Bone marrow (tissue), 2 donors: ENCODE results near the gene NOXO1.
"Not testable (repeated sequence)": the region's sequence is repeated elsewhere in the genome, so short reads cannot be mapped to it uniquely, and the experiment has no call there.

Source experiments
- DNase-seq, 2 donors: peaks; one replicate each; lab custom pipeline; 2025; lab: John Stamatoyannopoulos, UW

The NOXO1 gene

DNA sequence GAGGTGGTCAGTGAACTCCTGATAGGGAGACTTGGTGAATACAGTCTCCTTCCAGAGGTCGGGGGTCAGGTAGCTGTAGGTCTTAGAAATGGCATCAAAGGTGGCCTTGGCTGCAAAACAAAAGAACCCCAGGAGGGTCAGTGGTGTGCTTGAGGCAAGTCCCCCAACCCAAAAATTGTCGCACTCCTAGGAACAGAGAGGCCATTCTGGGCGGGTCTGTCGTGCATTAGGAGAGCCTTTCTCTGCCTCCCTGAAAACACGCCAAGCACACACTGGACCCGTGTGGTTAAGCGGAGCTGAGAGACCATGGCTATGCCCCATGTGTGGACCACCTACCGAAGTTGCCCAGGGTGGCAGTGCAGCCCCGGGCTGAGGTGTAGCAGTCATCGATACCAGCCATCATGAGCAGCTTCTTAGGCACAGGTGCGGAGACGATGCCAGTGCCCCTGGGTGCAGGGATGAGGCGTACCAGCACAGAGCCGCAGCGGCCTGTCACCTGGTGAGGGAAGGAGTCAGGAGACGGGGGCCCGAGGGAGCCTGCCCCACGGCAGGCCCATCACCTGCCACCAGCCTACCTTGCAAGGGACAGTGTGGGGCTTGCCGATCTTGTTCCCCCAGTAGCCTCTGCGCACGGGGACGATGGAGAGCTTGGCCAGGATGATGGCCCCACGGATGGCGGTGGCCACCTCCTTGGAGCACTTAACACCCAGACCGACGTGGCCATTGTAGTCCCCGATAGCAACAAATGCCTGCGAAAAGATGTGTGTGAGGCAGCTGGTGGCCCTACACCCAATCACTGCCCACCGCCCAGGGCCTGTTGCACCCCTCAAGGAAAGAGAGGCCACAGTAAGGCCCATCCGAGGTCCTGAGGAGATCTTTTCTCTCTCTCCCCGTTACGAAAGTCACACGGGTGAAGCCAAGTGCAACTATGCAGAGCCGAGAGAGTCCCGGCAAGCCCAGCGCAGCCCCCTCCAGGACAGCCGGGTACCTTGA, 18.8 kb downstream of the NOXO1 start:
- DNase-seq, result not testable (repeated sequence)

DNA sequence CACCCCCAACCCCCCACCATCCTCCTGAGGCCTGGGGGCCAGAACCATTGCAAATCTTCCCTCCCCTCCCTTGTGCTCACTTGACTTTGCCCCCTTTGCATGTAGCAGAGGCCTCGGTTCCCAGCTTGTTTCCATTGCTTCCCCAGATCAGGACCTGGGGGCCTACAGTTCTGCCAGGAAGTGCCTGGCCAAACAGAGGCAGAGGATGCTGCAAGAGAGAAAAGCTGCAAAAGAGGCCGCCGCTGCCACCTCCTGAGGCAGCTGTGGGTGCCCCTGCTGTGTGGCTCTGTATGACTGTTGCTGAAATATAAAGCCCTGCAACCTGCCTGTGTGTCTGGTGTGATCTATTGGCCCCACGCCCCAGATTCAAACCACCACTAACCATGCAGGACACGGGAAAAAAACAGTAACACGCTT, 19.6 kb downstream of the NOXO1 start:
- no peak for DNase-seq

DNA sequence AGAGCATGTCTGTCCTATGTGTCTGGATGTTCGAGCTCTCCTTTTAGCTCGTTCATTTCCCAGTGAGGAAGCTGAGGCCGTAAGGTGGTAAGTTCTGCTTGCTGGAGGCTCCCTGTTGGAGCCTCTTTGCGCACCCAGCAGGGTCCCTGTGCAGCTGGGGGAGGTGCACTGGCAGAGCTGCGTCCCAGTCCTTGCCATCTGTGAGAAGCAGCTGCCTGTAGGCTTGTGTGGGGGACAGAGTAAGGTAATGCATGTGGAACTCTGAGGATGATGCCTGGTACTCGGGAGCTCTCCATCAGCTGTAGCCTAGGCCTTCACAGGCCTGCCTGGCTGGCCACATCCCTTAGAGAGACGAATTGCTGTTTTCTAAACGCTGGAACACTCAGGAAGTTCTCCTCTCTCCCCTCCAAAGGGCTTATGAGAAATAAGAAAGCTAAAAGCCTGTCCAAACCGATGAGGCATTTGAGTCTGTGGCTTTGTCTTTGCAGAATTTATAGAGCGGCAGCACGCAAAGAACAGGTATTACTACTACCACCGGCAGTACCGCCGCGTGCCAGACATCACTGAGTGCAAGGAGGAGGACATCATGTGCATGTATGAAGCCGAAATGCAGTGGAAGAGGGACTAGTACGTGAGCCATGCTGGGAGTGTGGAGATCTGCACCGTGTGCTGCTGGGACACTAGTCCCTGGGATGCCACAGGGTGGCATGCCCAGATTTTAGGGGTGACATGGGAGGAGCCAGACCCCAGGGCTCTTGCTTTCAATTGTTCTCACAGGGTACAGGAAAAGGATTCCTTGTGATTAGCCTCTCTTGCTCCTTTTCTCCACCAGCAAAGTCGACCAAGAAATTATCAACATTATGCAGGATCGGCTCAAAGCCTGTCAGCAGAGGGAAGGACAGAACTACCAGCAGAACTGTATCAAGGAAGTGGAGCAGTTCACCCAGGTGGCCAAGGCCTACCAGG, 20.3 kb downstream of the NOXO1 start:
- DNase-seq, result no peak

DNA sequence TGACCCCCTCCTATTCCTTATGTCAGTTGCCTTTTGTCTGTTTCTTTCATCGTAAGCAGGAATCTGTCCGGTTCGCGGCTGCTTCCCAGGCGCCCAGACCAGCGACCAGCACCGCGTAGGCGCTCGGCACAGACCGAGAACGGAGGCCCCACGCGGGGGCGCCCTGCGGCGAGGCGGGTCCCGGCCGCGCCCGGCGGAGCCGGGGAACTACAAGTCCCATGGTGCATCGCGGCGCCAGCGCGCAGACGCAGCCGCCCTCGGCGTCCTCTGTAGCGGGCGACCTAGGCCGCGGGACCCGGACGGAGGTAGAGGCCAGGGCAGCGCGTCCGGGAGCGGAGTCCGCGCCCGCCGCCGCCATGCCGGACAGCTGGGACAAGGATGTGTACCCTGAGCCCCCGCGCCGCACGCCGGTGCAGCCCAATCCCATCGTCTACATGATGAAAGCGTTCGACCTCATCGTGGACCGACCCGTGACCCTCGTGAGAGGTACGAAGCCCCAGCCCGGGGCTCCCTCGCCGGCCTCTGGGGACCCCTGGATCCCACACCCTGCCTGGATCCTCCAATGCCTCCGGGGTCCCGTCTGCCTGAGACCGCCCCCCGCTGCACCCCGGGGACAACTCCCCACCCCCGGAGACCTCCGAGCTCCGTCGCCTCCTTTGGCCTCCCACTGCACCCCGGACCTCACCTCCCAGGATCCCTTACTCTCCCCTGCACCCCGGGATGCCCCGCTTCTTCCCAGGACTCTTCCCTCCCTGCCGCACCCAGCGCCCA, 21.8 kb downstream of the NOXO1 start, which contains the start of gene NDUFB10:
Gene NDUFB10 (plus strand): TSS at position 270 of the 771 bp plus-strand sequence. CDS start 87 bp downstream, at position 357.
- peak; percentile 64 to 82 for DNase-seq

DNA sequence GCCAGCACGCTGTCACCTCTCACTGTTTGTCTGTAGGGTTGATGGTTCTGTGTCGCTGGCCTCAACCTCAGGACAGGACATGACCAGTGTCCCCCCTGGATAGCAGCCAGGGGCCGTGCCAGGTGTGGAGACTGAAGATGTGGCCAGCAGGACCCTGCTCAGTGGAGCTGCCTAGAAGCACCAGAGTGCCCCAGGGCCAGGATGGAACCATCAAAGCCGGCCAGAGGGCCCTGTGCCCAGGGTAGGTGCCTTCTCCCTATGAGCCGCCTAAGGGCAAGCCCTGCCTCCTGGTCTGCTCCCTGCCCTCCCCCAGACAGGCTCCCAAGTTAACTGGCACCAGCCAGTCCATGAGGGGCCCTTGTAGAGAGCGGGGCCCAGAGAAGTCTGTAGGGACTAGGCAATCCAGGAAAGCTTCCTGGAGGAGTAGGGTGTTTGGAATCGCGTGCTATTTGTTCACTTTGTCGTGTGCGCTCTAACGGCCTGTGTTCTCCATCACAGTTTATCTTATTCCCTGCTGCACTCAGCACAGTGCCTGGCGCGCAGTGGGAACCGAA, 22.5 kb downstream of the NOXO1 start:
- DNase-seq, result no peak

DNA sequence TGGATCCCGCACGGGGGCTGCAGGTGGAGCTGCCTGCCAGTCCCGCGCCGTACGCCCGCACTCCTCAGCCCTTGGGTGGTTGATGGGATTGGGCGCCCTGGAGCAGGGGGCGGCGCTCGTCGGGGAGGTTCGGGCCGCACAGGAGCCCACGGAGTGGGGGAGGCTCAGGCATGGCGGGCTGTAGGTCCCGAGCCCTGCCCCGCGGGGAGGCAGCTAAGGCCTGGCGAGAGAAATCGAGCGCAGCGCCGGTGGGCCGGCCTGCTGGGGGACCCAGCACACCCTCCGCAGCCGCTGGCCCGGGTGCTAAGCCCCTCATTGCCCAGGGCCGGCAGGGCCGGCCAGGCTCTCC, 23.2 kb downstream of the NOXO1 start:
- DNase-seq, result not testable (repeated sequence)

DNA sequence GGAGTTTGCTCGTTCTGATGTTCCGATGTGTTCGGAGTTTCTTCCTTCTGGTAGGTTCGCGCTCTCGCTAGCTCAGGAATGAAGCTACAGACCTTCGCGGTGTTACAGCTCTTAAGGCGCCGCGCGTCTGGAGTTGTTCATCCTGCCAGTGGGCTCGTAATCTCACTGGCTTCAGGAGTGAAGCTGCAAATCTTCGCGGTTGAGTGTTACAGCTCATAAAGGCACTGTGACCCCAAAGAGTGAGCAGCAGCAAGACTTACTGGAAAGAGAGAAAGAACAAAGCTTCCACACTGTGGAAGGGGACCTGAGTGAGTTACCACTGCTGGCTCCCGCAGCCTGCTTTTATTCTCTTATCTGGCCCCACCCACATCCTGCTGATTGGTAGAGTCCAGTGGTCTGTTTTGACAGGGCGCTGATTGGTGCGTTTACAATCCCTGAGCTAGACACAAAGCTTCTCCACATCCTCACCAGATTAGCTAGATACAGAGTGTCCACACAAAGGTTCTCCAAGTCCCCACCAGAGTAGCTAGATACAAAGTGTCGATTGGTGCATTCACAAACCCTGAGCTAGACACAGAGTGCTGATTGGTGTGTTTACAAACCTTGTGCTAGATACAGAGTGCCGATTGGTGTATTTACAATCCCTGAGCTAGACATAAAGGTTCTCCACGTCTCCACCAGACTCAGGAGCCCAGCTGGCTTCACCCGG, 23.7 kb downstream of the NOXO1 start:
- not testable (repeated sequence) for DNase-seq

DNA sequence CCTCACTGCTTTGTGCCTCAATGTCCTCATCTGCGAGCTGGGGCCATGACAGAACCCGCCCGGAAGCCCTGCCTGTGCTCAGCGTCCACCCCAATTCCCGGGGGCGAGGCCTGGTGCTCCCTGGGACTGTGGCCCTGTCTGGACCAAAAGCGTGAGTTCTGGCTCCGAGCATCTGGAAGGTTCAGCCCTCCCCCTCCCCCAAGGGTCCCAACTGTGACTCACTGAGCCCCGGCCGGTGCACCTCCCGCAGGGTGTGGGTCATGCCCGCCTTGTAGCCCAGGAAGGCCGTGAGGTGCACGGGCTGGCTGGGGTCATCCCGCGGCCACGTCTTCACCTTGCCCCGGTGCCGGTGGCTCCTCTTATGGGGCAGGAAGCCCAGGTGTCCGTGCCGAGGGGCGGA, 27.5 kb downstream of the NOXO1 start:
- no peak for DNase-seq

DNA sequence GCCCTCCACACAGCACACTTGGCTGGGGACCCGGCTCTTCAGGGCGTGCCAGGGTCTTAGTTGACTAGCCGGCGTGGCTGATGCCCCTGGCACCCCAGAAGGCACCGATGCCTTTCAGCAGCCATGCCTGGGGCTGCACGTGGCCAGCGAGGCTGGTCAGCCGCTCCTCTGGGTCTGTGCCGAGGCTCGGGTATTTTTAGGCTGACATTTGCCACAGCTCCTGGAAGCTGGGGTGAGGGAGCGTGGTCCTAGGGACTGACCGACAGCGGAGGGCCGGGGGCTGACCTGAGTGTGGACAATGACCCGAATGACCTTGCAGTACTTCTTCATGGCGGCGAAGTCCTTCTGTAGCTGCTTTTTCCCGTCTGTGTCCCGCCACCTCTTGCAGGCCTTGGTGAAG, 30.7 kb downstream of the NOXO1 start:
- no peak for DNase-seq

DNA sequence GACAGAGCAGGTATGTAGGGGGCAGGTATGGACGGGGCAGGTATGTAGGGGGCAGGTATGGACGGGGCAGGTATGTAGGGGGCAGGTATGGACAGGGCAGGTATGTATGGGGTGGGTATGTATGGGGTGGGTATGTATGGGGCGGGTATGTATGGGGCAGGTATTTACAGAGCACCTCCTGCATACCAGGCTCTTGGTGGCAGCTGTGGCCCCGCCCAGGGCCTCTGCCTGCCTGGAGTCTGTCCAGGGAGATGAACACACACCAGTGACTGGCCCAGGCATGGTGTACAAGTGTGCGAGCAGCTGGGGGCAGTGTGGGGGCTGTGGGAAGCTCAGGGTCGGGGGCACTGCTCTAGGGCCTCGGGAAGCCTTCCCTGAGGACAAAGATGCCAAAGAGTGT, 31.2 kb downstream of the NOXO1 start:
- DNase-seq, result no peak

DNA sequence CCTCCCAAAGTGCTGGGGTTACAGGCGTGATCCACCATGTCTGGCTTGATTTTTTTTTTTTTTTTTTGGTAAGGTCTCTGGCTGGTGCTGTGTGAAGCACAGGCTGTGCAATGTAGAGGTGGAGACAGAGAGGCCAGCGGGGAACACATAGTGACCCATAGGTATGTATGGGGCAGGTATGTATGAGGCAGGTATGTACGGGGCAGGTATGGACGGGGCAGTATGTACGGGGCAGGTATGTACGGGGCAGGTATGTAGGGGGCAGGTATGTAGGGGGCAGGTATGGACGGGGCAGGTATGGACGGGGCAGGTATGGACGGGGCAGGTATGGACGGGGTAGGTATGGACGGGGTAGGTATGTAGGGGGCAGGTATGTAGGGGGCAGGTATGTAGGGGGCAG, 31.8 kb downstream of the NOXO1 start:
- DNase-seq, result no peak

DNA sequence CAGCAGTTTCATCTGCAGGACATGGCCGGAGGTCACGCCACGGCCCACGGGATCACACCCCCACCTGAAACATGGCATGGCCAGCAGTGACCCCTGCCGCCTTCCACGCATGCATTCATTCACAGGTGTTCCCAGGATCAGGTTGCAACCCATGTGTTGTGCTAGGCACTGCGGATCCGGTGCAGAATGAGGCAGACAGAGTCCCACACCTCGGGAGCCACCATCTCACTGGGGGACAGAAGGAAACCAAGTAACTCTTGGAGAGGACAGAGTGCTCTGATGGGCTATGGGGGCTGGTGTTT, 33.9 kb downstream of the NOXO1 start:
- no peak for DNase-seq

DNA sequence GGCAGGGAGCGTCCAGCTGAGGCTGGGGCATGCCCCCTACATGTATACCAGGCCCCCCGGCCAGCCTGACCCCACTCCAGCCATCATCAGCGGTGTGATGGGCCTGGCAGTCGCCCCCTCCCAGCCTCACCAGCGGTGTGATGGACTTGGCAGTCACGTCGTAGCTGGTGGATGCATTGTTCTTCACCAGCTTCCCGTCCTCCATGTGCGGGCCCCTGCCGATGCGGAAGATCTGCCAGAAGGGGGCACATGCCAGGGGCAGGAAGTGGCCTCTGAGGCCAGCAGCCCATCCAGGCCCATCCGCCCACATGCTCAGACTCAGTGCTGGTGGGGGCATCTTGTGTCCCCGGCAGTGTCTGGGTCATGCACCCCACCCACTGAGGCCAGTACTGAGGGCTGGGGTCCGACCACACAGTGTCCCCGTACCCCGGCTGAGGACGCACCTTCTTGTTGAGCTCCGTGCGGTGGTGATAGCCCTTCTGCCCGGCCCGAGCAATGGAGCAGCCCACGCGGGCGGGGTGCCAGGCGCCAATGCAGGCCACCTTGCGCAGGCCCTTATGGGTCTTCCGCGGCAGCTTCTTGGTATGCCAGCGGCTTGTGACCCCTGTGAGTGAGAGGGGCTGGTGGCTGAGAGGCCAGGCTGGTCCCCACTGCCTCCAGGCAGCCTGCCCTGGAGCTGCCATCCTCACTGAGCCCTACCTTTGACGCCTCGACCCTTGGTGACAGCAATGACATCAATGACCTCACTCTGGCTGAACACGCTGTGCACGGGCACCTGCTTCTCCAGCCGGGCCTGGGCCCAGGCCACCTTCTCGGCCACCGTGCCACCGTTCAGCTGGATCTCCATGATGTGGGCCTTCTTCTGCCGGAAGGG, 34.5 kb downstream of the NOXO1 start:
- no peak for DNase-seq

DNA sequence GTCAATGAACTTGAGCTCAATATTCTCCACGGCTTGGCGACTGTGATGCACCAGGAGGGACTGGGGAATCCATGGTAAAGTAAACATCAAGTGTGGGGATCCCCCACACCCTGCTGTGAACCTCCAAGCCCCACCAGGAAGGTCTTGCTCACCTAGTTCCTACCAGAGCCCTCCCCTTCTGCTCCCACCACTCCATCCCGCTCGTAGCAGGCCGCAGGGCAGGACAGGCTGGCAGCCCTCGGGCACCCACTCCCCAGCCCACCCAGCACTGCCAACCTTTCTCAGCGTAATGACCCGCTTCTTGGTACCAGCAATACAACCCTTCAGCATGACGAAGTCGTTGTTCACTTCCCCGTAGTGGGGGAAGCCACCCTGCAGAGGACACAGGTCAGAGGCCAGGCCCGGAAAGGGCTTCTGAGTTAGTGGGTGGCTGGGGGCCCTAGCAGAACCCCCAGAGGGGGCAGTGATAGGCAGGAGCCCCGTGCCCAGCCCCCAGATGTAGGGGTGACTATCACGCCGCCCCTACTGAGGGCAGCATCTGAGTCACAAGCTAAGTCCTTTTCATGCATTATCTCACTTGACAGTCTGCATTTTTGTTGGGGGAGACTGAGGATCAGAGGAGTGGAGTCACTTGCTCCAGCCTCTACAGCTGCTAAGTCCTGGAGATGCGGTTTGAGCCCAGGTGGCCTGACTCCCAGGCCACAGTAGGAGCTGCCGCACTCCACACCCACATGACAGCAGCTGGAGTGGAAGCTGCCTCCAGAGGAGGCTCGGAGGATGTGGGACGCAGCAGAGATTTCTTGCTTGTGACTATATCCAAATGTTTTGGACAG, 35.5 kb downstream of the NOXO1 start:
- DNase-seq, result no peak

DNA sequence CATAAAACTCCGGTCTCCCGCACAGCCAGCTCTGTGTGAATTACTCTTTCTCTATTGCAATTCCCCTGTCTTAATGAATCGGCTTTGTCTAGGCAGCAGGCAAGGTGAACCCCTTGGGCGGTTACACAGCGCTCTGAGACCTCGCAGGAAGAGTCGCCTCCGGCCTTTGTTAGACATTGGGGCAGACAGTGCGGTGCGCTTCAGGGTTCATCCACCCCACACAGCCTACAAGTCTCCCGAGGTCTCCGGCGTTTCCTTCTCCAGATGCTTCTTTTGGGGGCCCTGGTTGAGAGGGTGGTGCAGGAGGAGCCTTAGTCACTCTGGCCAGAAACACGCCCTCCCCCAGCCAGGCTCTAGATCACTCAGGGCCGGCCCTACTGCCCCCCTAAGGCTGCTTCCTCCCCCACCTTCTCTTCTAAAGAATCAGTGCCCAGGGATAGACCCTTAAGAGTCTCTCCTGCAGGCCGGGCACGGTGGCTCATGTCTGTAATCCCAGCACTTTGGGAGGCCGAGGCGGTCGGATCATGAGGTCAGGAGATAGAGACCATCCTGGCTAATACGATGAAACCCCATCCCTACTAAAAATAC, 36.6 kb downstream of the NOXO1 start:
- DNase-seq, result no peak

DNA sequence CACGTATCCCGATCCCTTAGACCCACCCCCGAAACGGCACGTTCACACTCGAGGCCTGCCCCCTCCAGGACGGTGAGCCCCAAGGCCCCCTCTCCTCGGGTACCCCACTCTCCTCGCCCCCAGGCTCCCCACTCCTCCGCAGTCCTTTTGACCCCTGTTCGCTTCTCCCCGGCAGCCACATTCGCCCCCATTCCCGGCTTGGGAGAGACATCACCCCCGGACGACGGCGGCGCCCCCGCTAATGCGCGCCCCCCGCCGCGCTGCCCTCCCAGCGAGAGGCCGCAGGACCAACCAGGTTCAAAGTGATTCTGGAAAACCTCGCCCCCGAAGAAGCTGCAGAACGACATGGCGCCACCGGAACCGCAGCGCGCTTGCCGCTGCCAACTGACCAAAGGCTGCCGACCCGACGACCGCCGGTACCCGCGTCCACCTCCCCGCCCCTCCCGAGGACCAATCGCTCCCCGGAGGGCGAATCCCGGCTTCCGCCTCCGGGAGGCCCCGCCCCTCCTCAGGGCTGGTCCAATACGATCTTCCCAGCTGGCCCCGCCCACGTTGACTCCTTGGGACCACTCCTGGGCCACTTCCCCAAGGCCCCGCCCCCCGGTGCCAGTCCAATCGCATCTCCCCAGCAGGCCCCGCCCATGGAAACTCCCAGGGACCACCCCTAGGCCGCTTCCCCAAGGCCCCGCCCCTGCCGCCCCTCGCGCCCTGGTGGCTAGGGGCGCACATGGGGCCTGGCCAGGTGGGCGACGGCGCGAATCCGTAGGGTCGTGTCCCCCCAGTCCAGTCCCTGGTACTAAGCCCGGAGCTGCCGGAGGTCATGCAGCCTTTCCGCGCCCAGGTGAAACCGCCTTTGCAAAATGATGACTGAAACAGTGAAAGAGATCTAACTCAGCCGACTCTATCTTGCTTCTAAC, 38.2 kb downstream of the NOXO1 start, which contains the start of gene MSRB1:
Gene MSRB1 (minus strand): TSS at position 390 of the 917 bp plus-strand sequence. CDS start 43 bp downstream, at position 347.
- peak; percentile 89 to 97 for DNase-seq

DNA sequence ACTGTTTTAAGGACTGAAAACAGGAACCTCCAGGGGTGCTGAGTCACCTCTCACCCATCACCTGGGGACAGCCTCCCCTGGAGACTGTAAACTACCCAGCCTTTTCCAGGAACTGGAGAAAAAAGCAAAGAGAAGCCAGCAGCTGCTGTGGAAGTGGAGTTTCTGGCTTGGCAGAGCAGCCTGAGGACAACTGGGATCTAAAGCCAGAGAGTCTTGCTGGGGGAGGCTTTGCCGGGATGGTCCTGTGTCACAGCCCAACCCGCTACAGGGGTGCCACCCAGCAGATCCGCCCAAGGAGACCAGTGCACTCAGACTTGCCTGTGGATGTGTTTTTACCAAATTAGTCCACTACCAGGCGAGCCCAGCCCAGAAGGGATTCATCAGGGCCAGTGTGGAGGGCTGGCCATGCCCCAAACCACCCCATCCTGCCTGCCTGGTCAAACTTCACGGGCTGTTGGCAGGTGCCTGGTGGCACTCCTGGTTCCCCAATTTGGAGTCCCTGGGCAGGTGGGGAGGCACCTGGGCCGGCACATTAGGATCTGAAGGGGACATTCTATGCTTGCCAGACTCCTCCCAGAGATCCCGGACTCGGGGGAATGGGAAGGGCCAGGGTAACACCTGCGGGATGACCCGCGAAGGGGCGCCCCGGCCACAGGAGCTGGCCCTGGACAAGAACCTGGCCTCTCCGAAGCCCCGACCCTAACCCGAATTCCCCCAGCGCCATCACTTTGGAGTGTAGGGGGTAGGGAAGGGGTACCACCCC, 39.0 kb downstream of the NOXO1 start:
- DNase-seq, result peak in 1 of 2 donors; percentile 43
